ENCODE data around the gene FBL. TPM values are rescaled to one million over a fixed set of nuclear protein-coding genes. Genes with fewer than 3 reads are reported as not detected.
"Not testable (repeated sequence)": the region's sequence is repeated elsewhere in the genome, so short reads cannot be mapped to it uniquely, and the experiment has no call there.

FBL gene
- total RNA-seq, 1 experiment from 2014 or later = 189 TPM

- H3K27ac ChIP-seq = no peak overlapping the region
- no peaks in the 10 kb centered on the region for H3K36me3 ChIP-seq
- no peaks in the 10 kb centered on the region for H3K9me3 ChIP-seq (replicated peaks)
- H3K27me3 ChIP-seq (replicated peaks) = no peaks in the 10 kb centered on the region
- DNase-seq (ENCODE audit: low read depth in 1 of 2, low spot score in 2 of 2) = peak in 1 of 2 experiments; percentile 18
- H3K4me1 ChIP-seq (replicated peaks) = no peaks in the 10 kb centered on the region
- no peak overlapping the region for H3K4me3 ChIP-seq
Measured at GRCh38 chr19:39816287-39817048, 29.7 kb downstream of the FBL start.

DNA sequence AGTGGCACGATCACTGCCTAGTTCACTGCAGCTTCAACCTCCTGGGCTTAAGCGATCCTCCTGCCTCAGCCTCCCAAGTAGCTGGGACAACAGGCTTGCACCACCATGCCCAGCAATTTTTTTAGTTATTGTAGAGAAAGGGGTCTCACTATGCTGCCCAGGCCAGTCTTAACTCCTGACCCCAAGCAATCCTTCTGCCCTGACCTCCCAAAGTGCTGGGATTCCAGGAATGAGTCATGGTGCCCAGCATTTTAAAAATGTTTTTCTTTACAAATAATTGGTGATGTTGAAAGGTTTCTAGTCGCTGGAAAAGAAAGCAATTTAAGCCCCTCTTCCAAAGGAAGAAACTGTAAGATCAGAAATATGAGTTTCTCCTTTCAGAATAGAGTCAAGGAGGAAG is 31.6 kb downstream of the FBL start:
- Histone ChIP-seq H3K27me3 (replicated peaks) (no peaks in the 10 kb centered on the region), H3K4me1 (replicated peaks) (no peaks in the 10 kb centered on the region), H3K27ac (no peak overlapping the region), H3K36me3 (no peaks in the 10 kb centered on the region), H3K4me3 (no peak overlapping the region), H3K9me3 (replicated peaks) (no peaks in the 10 kb centered on the region)
- no peak for DNase-seq (ENCODE audit: low read depth in 1 of 2, low spot score in 2 of 2)

GRCh38 chr19:39814111-39814510 is 32.1 kb downstream of the FBL start:
- H3K27ac ChIP-seq; H3K4me1 ChIP-seq (replicated peaks); H3K4me3 ChIP-seq; H3K27me3 ChIP-seq (replicated peaks); H3K36me3 ChIP-seq; H3K9me3 ChIP-seq (replicated peaks): not testable (repeated sequence)
- peak in 1 of 2 experiments; percentile 5 for DNase-seq (ENCODE audit: low read depth in 1 of 2, low spot score in 2 of 2)

GRCh38 chr19:39813264-39813993 is 32.8 kb downstream of the FBL start:
- peak in 1 of 2 experiments; percentile 6 for DNase-seq (ENCODE audit: low read depth in 1 of 2, low spot score in 2 of 2)
- Histone ChIP-seq H3K27me3 (replicated peaks) (no peaks in the 10 kb centered on the region), H3K9me3 (replicated peaks) (no peaks in the 10 kb centered on the region), H3K4me1 (replicated peaks) (no peaks in the 10 kb centered on the region), H3K36me3 (no peaks in the 10 kb centered on the region), H3K4me3 (no peak overlapping the region), H3K27ac (no peak overlapping the region)

GRCh38 chr19:39811064-39811463 is 35.1 kb downstream of the FBL start:
- peak in 1 of 2 experiments; percentile 5 for DNase-seq (ENCODE audit: low read depth in 1 of 2, low spot score in 2 of 2)
- Histone ChIP-seq H3K4me1 (replicated peaks) (no peaks in the 10 kb centered on the region), H3K9me3 (replicated peaks) (no peaks in the 10 kb centered on the region), H3K27me3 (replicated peaks) (0 out of 2 replicates have a peak, but pooled peaks cover 4% of the 10 kb centered on the region), H3K4me3 (no peak overlapping the region), H3K36me3 (no peaks in the 10 kb centered on the region), H3K27ac (no peak overlapping the region)

DNA sequence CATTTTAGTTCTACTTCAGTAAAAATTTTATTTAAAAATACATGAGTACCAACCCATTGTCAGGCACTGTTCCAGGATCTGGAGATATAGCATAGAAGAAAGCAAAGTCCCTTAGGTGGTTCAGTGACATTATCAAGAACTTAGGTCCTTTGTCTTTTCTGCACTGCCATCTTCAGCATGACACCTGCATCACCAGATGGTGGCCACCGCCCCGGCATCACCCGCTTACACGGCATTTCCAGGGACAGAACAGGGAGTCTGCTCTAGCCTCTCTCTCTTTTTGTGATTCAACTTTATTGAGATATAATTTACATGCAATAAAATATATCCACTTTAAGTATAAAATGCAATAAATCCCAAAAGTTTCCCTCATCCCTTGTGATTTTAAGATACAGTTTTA is 35.8 kb downstream of the FBL start:
- H3K27me3 ChIP-seq (replicated peaks) = 0 out of 2 replicates have a peak, but pooled peaks cover 4% of the 10 kb centered on the region
- no peaks in the 10 kb centered on the region for H3K9me3 ChIP-seq (replicated peaks)
- H3K4me1 ChIP-seq (replicated peaks) = no peaks in the 10 kb centered on the region
- H3K27ac ChIP-seq = no peak overlapping the region
- H3K36me3 ChIP-seq = no peaks in the 10 kb centered on the region
- H3K4me3 ChIP-seq = no peak overlapping the region
- peak in 1 of 2 experiments; percentile 17 for DNase-seq (ENCODE audit: low read depth in 1 of 2, low spot score in 2 of 2)

DNA sequence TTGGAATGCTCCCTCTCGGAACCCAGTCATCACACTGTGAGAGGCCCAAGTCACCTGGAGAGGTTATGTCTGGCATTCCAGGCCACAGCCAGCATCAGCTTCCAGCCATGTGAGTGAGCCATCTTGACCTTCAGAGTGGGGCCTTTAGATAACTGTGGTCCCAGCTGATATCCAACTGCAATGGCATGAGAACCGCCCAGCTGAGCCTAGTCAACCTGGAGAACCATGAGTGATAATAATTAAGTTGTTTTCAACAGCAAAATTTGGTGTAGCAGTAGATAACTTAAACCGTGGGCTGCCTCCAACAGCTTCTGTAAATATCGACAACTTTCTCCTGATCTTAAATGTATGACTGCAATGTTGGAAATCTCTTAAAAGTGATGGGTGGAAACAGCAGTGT is 36.8 kb downstream of the FBL start:
- H3K36me3 ChIP-seq = no peaks in the 10 kb centered on the region
- peak in 1 of 2 experiments; percentile 21 for DNase-seq (ENCODE audit: low read depth in 1 of 2, low spot score in 2 of 2)
- 0 out of 2 replicates have a peak, but pooled peaks cover 4% of the 10 kb centered on the region for H3K27me3 ChIP-seq (replicated peaks)
- no peaks in the 10 kb centered on the region for H3K9me3 ChIP-seq (replicated peaks)
- H3K4me1 ChIP-seq (replicated peaks) = no peaks in the 10 kb centered on the region
- H3K4me3 ChIP-seq = no peak overlapping the region
- H3K27ac ChIP-seq = no peak overlapping the region

DNA sequence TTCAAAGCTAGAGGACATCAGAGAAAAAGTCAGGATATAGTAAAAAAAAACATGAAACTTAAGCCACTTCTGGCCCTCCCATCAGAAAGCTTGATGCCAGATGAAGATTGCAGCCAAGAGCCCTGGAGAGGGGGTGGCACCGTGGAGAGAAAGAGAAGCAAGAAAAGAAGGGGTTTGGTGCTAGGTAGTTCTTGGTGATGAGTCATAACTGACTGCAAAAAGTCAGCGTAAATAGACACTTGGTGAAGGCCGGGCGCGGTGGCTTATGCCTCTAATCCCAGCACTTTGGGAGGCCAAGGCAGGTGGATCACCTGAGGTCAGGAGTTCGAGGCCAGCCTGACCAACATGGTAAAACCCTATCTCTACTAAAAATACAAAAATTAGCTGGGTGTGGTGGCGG is 37.5 kb downstream of the FBL start:
- H3K4me3 ChIP-seq; H3K36me3 ChIP-seq; H3K9me3 ChIP-seq (replicated peaks); H3K27ac ChIP-seq; H3K4me1 ChIP-seq (replicated peaks); H3K27me3 ChIP-seq (replicated peaks): not testable (repeated sequence)
- peak in 1 of 2 experiments; percentile 5 for DNase-seq (ENCODE audit: low read depth in 1 of 2, low spot score in 2 of 2)

DNA sequence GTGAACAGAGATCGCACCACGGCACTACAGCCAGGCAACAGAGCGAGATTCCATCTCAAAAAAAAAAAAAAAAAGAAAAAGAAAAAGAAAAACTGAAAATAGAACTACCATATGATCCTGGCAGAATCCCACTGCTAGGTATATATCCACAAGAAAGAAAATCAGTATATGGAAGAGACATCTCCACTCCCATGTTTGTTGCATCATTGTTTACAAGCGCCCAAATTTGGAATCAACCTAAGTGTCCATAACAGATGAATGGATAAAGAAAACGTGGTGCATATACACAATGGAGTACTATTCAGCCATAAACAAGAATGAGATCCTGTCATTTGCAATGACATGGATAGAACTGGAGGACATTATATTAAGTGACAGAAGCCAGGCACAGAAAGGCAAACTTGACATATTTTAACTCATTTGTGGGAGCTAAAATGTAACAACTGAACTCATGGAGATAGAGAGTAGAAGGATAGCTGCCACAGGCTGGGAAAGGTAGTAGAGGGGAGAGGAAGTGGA is 38.3 kb downstream of the FBL start:
- DNase-seq (ENCODE audit: low read depth in 1 of 2, low spot score in 2 of 2) = no peak
- H3K4me3 ChIP-seq = no peak overlapping the region
- H3K4me1 ChIP-seq (replicated peaks) = no peaks in the 10 kb centered on the region

DNA sequence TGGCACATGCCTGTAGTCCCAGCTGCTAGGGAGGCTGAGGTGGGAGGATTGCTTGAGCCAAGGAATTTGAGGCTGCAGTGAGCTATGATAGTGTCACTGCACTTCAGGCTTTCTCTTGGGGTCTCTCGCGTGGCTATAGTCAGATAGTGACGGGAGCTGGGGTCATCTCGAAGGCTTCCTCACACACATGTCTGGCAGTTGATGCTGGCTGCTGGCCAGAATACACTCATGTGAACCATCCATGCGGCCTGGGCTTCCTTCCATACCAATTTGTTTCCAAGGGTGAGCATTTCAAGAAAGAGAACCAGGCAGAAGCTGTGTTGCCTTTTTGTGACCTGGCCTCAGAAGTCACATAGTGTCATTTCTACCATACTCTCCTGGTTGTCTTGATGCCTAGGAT is 41.1 kb downstream of the FBL start:
- DNase-seq (ENCODE audit: low read depth in 1 of 2, low spot score in 2 of 2) = no peak
- H3K27ac ChIP-seq = no peak overlapping the region
- no peak overlapping the region for H3K4me3 ChIP-seq
- no peaks in the 10 kb centered on the region for H3K36me3 ChIP-seq
- H3K27me3 ChIP-seq (replicated peaks) = peaks cover 8% of the 10 kb centered on the region; the same call in 1 of the 2 replicates
- no peaks in the 10 kb centered on the region for H3K9me3 ChIP-seq (replicated peaks)
- no peaks in the 10 kb centered on the region for H3K4me1 ChIP-seq (replicated peaks)

More for the DNA sequence above, 38.3 kb downstream of the FBL start:
- Histone ChIP-seq H3K36me3 (no peaks in the 10 kb centered on the region), H3K27ac (no peak overlapping the region), H3K27me3 (replicated peaks) (peaks cover 4% of the 10 kb centered on the region; the same call in 1 of the 2 replicates), H3K9me3 (replicated peaks) (no peaks in the 10 kb centered on the region)

- H3K27me3 ChIP-seq (replicated peaks) = peaks cover 15% of the 10 kb centered on the region; the same call in 1 of the 2 replicates
- H3K36me3 ChIP-seq = no peaks in the 10 kb centered on the region
- H3K4me1 ChIP-seq (replicated peaks) = no peaks in the 10 kb centered on the region
- H3K27ac ChIP-seq = no peak overlapping the region
- H3K4me3 ChIP-seq = no peak overlapping the region
- no peak for DNase-seq (ENCODE audit: low read depth in 1 of 2, low spot score in 2 of 2)
- H3K9me3 ChIP-seq (replicated peaks) = no peaks in the 10 kb centered on the region
Measured at GRCh38 chr19:39802958-39803357, 43.2 kb downstream of the FBL start.

GRCh38 chr19:39797083-39797482 is 49.1 kb downstream of the FBL start:
- Histone ChIP-seq H3K4me3 (no peak overlapping the region), H3K4me1 (replicated peaks) (no peaks in the 10 kb centered on the region), H3K27ac (no peak overlapping the region), H3K27me3 (replicated peaks) (peaks cover 38% of the 10 kb centered on the region), H3K36me3 (no peaks in the 10 kb centered on the region), H3K9me3 (replicated peaks) (no peaks in the 10 kb centered on the region)
- no peak for DNase-seq (ENCODE audit: low read depth in 1 of 2, low spot score in 2 of 2)

DNA sequence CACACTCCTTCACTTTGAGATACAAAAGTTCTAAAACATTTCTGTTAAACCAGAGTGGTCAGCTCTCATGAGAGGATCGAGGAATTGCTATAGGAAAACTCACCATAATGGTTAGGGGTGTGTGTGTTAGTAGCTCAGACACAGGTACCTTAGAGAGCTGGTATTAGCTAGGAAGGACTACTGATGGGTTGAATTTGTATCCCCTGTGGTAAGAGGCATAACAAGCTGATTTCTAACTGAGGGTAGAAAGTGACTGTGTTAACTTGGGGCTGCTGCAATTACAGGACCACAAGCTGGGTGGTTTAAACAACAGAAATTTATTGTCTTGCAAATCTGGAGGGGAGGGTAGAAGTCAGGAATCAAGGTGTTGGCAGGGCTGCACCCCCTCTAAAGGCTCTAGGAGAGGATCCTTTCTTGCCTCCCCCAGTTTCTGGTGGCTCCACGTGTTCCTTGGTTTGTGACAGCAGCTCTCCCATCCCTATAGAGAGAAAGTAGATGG is 50.1 kb downstream of the FBL start:
- Histone ChIP-seq H3K4me3 (no peak overlapping the region), H3K36me3 (no peaks in the 10 kb centered on the region), H3K4me1 (replicated peaks) (no peaks in the 10 kb centered on the region), H3K27ac (no peak overlapping the region), H3K9me3 (replicated peaks) (no peaks in the 10 kb centered on the region), H3K27me3 (replicated peaks) (peaks cover 35% of the 10 kb centered on the region)
- no peak for DNase-seq (ENCODE audit: low read depth in 1 of 2, low spot score in 2 of 2)

GRCh38 chr19:39795001-39795400 is 51.2 kb downstream of the FBL start:
- Histone ChIP-seq H3K4me1 (replicated peaks) (no peaks in the 10 kb centered on the region), H3K9me3 (replicated peaks) (no peaks in the 10 kb centered on the region), H3K27ac (no peak overlapping the region), H3K36me3 (no peaks in the 10 kb centered on the region), H3K27me3 (replicated peaks) (peaks cover 32% of the 10 kb centered on the region), H3K4me3 (no peak overlapping the region)
- no peak for DNase-seq (ENCODE audit: low read depth in 1 of 2, low spot score in 2 of 2)

Data from SJSA1 (cell line).